Right lobe of liver (tissue), 6 donors: ENCODE measurements around the gene DEPDC5. TPM values are rescaled to one million over a fixed set of nuclear protein-coding genes. Genes with fewer than 3 reads are reported as not detected.

Experiments
- ATAC-seq, 4 donors: fragments of 200-7000 bp; cut with Tn5 transposase; one replicate each; pipeline ENCODE4 v1.9.1; 2020; ENCODE audit warnings: mild to moderate bottlenecking in 4 of 4, moderate library complexity in 4 of 4
- DNase-seq, 3 donors: peaks; one replicate each; pipeline ENCODE4 v3.0.0-alpha.2; 2020
- H3K27ac ChIP-seq, 3 donors: fragments of 200-600 bp; one replicate each; pipeline ENCODE4 v1.8.0; 2022
- H3K27me3 ChIP-seq, 2 donors: fragments of 200-600 bp; one replicate each; pipeline ENCODE4 v1.8.0; 2022
- H3K36me3 ChIP-seq, 4 donors: fragments of 200-600 bp; sonication (generic) in 1 of 4; one replicate each; pipeline versions ENCODE4 v1.5.1 to v1.8.0; 2017 to 2022; ENCODE audit warnings: control low read depth in 1 of 4
- H3K4me1 ChIP-seq, 4 donors: fragments of 200-600 bp; sonication (generic) in 1 of 4; one replicate each; pipeline versions ENCODE4 v1.5.1 to v1.8.0; 2017 to 2022; ENCODE audit warnings: control low read depth in 1 of 4
- H3K4me3 ChIP-seq, 3 donors: fragments of 200-600 bp; one replicate each; pipeline ENCODE4 v1.8.0; 2022
- H3K9me3 ChIP-seq, 4 donors: fragments of 200-600 bp; sonication (generic) in 1 of 4; one replicate each; pipeline versions ENCODE4 v1.5.1 to v1.8.0; 2017 to 2022; ENCODE audit warnings: control low read depth in 1 of 4
- CTCF ChIP-seq, 4 donors: fragments of 200-600 bp in 3 of 4; fragments of 450-650 bp in 1 of 4; IDR thresholded peaks; one replicate each; pipeline versions ENCODE4 v1.5.1 to v1.8.0; 2016 to 2022; ENCODE audit warnings: antibody characterized with exemption in 4 of 4, mild to moderate bottlenecking in 2 of 4
- POLR2A ChIP-seq: fragments of 450-650 bp; IDR thresholded peaks from one replicate; pipeline ENCODE4 v1.6.1; 2017; ENCODE audit warnings: antibody characterized with exemption, mild to moderate bottlenecking
- WGBS: methylation state at CpG from one replicate; pipeline ENCODE4 v1.1.6; 2018; ENCODE audit warnings: low coverage, low lambda C conversion rate; ENCODE audit not compliant: insufficient coverage; ENCODE audit errors: missing lambda C conversion rate; 5-methylcytosine and 5-hydroxymethylcytosine counted together
- intact Hi-C, 2 donors: fragments of 100-400 bp; cut with DNase I; formaldehyde crosslinking; loops; one replicate each; pipeline versions ENCODE4 v1.11.2 to v1.14.1; 2022
- total RNA-seq, 6 experiments: library from RNA; depleted of rRNA in 2 of 6; stranded (reverse); fragments of >200 nt in 2 of 6; fragmentation: NEBNext Ultra II Directional in 3 of 6; extraction: Animal tissue kit (Norgen Biotek cat#: 25700) in 3 of 6; gene quantifications; one replicate each; pipeline versions ENCODE4 v1.1.0 to v1.2.4, GENCODE V29; 2016 to 2023
- donor health status: DM: no; HTN: yes; CAD: no.
- donor health status: DM: no; HTN: no; CAD: no.
- donor health status: DM: no; HTN: no; CAD: no.
- donor health status: DM: no; HTN: yes; CAD: no.
- donor health status: DM: no; HTN: yes; CAD: no.

DEPDC5 gene
- total RNA-seq, 6 experiments from 2014 or later: 9.1 to 22.9 (median 14.6) TPM

DNA sequence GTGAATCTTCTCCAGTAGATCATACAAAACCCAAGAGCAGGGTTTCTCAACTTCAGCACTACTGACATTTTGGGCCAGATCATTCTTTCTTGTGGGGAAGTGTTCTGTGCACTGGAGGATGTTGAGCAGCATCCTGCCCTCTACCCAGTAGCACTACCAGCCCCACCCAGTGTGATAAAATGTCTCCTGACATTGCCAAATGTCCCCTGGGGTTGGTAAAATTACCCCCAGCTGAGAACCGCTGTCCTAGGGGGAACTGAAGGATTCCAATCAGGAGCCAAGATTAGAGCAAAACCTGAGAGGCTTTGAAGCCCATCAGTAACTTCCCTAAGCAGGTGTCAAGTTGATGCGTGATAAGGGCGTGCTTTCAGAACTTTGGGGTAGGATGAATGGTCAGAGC is 129.2 kb downstream of the DEPDC5 start:
- no peaks in the 10 kb centered on the region for H3K9me3 ChIP-seq
- no peak overlapping the region for H3K27ac ChIP-seq
- TF ChIP-seq POLR2A: no peak
- TF ChIP-seq CTCF (IDR thresholded peaks at IDR 0.05): no peak
- no peak for ATAC-seq
- peaks cover 0 to 22% (median 0%) of the 10 kb centered on the region in 4 donors for H3K36me3 ChIP-seq
- WGBS: 95% methylated on average over 3 of the region's 3 CpGs
- H3K4me1 ChIP-seq: no peaks in the 10 kb centered on the region
- DNase-seq: no peak
- no peak overlapping the region for H3K4me3 ChIP-seq
- intact Hi-C loops: no loop called here
- no peaks in the 10 kb centered on the region for H3K27me3 ChIP-seq

- Histone ChIP-seq H3K4me3 (no peak overlapping the region), H3K4me1 (no peaks in the 10 kb centered on the region), H3K36me3 (peaks cover 0 to 21% (median 0%) of the 10 kb centered on the region in 4 donors), H3K9me3 (no peaks in the 10 kb centered on the region), H3K27me3 (no peaks in the 10 kb centered on the region), H3K27ac (no peak overlapping the region)
- WGBS: 97% methylated on average over 4 of the region's 6 CpGs
- intact Hi-C loops: no loop called here
- DNase-seq (no peak), ATAC-seq (no peak)
- no peak for TF ChIP-seq POLR2A
- no peak for TF ChIP-seq CTCF (IDR thresholded peaks at IDR 0.05)
Observed at GRCh38 chr22:31883989-31884388, 130.2 kb downstream of the DEPDC5 start.

GRCh38 chr22:31891366-31892079 is 137.7 kb downstream of the DEPDC5 start:
- TF ChIP-seq POLR2A (no peak), CTCF (IDR thresholded peaks at IDR 0.05) (no peak)
- H3K4me3 ChIP-seq: no peak overlapping the region
- H3K27ac ChIP-seq: no peak overlapping the region
- ATAC-seq (no peak), DNase-seq (no peak)
- H3K27me3 ChIP-seq: no peaks in the 10 kb centered on the region
- H3K9me3 ChIP-seq: no peaks in the 10 kb centered on the region
- WGBS: 85% methylated on average over 5 of the region's 5 CpGs
- intact Hi-C loops: no loop called here
- no peaks in the 10 kb centered on the region for H3K4me1 ChIP-seq
- H3K36me3 ChIP-seq: peaks cover 0 to 17% (median 0%) of the 10 kb centered on the region in 4 donors

DNA sequence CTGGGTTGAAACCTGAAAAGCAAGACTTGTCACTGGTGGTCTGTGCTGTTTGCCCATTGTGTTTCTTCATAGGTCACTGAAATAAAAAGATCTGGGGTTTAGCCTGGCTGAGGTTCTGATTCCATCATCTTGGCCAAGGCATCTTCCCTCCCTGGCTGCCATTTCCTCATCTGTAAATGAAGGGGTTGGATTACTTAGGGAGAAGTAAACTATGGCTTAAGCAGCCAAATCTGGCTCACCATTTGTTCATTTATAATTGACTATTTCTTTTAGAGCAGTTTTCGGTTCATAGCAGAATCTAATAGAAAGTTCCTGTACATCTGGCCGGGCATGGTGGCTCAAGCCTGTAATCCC is 138.2 kb downstream of the DEPDC5 start:
- WGBS: 100% methylated on average over 2 of the region's 2 CpGs
- Histone ChIP-seq H3K9me3 (no peaks in the 10 kb centered on the region), H3K4me1 (no peaks in the 10 kb centered on the region), H3K27ac (no peak overlapping the region), H3K27me3 (no peaks in the 10 kb centered on the region), H3K4me3 (no peak overlapping the region), H3K36me3 (peaks cover 0 to 19% (median 2%) of the 10 kb centered on the region in 4 donors)
- intact Hi-C loops: no loop called here
- DNase-seq (no peak), ATAC-seq (no peak)
- no peak for TF ChIP-seq CTCF (IDR thresholded peaks at IDR 0.05)
- TF ChIP-seq POLR2A: no peak
